Endometrium (tissue), 2 donors: Measurements from ENCODE around the gene MEGF11.
"Not testable (repeated sequence)": the region's sequence is repeated elsewhere in the genome, so short reads cannot be mapped to it uniquely, and the experiment has no call there.

ENCODE experiments used
- FAIRE-seq: peaks from 2 replicates; lab custom pipeline; 2012; peaks lifted over from hg19 to GRCh38; lab: Jason Lieb, UNC
- donor health status: control.
- donor health status: control.

Gene MEGF11

DNA sequence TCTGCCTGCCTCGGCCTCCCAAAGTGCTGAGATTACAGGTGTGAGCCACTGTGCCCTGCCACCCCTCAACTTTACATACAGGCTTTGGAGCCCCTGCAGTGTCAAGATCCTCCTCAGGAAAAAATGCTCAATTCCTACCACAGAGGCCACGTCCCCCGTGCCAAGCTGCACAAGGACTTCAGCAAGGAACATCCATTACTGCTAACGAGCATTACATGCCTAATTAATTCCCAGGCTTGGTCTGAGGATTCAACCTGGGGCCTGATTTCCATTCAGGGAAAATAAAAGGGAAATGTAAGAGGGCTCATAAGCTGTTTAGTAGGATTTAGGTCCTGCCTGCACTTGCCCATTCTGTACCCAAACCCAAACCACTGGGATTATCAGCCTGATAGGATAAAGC is 222.9 kb downstream of the MEGF11 start:
- FAIRE-seq, result no peak

DNA sequence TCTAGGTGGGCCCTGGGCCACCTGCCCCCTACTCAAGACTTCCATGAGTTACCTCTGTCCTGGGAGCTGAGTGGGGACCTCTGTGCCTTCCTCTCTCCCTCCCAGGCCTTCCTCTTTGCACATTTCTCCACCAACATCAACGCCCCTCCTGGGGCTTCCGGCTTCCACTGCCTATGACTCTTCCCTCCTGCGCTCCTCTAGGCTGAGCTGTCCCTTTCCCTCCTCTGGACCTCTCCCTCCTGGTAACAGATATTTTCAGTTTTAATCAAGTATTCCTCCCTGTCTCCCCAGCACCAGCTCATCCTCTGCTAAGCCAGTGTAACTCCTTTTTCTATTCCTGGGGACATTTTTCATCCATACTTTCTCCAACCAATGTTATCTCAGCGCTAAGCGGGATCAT is 223.9 kb downstream of the MEGF11 start:
- no peak for FAIRE-seq

DNA sequence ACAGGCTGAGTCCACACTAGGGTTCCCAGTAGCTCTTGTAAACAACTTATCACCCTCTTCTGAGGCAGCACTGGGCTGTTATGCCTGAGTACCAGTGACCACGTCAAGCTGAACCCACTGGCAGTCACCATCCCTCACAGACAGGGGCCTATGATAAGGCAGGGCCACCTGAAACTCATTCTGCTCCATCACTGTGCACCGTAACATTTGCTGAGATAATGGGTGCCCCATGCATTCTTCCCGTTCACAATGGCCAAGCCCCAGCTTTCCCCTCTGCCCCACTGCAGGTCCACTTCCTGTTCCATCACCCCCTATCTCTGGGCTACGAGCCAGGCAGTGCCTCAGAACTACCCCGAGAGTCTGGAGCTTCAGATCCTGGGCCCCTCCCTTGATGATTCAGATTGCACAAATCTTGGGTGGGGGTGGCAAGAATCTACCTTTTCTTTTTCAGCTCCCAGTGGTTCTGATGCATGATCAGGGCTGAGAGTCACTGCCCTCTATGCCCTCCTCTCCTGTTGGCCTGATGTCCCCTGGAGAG is 226.2 kb downstream of the MEGF11 start:
- FAIRE-seq, result no peak

DNA sequence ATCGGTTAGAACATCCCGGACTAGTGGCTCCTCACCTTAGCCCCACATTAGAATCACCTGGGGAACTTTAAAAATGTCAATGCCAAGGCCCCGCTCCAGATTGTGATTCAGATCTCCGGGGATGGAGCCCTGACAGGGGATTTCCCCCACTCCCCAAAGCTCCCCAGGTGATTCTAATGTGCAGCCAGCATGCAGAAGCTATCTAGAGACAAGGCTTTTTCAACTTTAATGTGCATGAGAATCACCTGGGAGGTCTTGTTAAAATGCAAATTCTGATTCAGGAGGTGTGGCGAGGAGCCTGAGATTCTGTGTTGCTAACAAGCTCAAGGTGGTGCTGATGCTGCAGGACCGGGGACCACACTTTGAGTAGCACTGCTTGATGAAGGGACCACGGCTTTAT is 227.6 kb downstream of the MEGF11 start:
- FAIRE-seq, result no peak

DNA sequence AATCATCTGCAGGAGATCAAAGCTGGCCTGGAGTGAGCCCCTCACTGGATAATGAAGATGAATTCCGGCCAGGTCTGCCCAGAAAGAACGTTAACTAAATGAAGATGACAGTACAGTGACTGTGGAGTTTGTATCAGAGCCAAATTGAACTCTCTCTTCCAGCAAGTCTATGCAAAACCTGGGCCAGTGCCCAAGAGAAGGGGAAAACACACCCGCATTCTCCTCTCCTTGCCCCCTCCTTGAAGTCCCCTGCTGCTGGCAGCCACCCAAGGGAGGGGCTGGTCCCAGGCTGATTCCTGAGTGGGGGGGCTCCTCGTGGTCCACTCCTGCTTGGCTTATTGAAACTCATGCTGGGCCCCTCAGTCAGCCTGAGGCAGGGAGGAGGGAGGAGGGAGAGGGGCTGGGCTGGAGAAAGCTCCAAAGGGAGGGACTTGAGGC is 228.5 kb downstream of the MEGF11 start:
- FAIRE-seq, result no peak

DNA sequence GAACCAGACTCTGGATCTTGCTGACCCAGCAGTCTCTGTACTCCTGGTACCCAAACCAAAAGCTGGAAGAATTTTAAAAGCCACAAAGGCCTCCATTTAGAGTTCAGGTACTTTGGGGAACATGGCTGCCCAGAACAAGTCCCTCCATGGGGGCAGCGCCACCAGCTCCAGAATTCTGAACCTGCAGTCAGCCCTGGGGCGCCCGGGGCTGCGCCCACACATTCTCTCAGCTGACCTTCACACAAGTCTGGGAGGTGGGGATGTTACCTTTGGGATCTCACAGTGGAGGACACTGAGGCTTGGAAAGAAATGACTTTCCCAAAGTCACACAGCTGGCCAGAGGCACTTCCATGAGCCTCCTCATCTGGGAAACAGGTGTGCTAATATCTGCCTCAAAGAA is 229.4 kb downstream of the MEGF11 start:
- no peak for FAIRE-seq

DNA sequence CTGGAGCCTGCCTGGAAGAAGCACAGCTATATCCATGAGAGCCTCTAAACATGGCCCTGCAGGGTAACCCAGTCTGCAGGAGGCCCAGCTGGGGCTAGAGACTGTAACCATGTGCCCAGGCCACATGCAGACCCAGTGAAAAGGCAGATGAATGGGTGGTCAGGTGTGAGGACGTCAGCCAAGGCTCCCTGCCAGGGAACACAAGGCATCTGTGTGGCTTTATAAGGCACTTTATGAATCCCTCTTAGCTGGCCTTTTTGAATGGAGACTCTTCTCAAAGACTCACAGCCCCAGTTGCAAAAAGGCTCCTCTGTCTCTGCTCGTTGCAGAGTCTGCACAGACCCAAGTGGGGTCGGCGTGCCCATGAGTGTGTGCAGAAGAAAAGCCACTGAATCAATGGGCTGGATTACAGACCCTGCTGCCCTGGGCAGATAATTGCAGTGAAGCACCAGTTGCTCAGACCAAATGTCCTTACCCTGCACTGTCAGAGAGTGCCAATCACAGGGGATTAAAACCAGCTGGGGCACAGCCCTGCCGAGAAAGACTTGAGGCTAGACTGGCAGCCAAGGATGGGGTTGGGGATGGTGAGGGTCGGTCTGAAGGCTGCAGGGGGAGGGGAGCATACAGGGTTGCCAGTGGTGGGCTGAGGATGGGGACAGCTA is 230.1 kb downstream of the MEGF11 start:
- no peak for FAIRE-seq

DNA sequence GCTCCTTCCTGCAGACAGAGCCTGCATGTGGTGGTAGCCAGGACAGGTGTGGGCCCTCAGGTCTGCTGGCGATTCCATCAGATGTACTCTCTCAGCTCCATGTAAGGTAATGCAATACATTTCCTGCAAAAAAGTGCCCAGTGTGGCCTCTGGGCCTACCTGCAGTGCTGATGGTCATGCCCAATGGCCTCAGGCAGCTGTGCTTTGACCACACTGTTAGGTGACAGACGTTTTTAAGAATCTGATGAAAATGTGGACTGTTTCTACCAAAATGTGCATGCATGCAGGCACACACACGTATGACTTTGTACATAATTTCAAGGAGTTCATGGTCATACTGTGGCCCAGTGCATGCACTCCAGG is 231.4 kb downstream of the MEGF11 start:
- no peak for FAIRE-seq

DNA sequence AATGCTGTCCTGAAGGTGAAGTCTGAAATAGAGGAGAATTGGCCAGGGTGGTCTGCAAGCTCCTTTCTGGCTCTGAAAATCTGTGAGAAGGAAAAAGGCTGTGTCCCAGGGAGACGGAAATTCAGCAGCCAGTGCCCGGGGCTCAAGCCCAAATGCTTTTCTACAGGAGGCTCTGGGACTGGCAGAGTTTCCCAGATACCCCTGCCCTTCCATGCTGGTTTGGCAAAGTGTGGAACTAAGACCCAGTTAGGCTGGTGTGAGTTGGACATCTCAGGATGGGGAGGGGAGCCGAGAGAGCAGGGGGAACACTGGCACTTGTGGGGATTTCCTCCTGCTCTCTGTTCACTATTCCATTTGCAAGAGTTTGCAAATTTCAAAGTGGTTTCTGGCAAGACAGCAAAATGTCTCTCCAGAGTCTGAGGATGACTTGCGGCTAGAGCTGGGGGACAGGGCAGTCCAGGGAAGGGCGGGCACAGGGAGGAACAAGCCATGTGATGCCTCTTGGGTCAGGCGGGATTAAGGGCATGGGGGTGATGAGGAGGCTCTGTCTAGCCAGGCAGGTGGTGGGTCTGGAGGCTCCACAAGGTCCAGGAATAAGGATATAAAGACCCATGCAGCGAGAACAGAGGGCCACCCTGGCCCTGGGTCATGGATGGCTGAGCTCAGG is 231.9 kb downstream of the MEGF11 start:
- FAIRE-seq, result no peak

DNA sequence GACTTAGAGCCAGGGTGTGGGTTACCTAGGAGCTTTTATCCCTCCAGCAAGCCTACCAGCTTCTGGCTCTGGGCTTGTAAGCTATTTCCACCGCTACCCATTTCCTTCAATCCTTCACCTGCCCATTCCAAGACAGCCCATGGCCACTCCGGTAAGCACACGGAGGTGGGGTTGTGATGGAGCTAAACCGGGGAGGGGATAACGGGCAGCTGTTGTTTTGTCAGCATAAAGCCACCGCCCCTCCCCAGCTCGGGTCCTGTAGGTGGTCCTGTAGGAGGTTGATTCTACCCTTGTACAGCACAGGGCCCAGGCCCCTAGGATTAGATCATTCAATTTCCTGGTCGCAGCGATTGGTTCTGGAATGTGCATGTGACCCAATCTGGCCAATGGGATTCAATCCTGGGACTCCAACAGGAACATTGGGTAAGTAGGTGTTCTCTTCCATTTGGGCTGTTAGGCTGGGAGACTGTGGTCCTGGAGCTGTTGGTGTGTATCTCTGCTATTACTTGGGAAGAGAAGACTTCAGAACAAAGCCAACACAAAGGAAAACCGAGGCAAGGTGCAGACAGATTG is 233.6 kb downstream of the MEGF11 start:
- FAIRE-seq, result no peak

DNA sequence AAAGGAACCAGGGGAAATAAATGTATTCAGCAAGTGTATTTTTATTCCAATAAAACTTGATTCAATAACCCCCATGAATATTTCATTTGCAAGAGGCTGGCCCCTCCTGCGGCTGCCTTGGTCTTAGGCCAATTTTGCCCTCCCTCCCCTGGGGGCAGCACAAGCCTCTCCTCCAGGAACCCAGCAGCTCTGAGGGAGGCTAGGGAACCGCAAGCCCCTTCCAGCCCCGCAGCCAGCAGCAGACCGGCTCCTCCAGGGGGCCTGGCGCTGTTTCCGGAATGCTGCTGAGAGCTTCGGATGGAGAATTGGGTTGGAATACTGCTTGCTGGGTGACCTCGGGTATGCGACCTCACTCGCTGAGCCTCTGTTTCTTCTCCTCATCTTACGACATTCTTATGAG is 234.2 kb downstream of the MEGF11 start:
- FAIRE-seq, result no peak

DNA sequence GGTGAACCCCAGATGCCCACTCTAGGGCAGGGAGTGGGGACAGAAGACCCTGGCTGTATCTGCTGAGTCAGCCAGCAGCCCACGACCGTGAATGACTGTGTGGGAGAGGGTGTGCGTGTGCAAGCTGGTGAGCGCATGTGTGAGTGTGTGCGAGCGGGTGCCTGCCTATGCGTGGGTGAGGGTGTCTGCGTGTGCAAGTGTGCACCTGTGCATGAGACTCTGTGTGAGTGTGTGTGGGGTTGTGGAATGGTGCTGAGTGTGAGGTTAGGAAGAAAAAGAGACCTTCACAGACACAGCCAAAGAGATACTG is 235.1 kb downstream of the MEGF11 start:
- FAIRE-seq, result no peak

DNA sequence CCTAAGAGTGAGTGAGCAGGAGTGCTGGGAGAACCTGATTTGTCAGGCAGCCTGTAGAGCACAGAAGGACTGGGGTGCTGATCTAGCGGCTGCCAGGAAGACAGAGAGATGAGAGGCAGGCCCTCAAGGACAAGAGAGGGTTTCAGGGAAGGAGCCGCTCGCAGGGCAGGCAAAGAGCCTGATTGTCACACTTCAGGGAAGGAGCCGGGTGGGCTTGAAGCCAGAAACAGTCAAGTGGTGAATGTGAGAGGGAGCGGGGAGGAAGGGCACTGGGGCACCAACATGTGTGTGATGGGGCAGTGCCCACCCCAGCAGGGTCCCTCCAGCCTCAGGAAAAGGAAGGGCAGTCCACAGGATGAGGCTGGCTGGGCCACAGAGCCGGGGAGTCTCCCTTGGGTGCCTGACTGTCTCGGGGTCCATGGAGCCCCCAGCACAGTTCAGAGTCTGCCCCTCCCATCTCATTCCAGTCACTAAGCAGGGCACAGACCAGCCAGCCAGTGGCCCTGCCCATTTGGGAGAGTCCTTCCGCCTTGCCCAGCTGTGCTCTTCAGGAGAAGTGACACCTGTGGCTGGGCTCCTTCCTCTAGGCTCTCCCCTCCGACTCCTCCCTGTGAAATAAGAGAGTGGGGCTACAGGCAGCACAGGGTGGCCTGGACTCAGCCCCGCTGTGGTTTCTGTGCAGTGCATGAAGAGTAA is 235.6 kb downstream of the MEGF11 start:
- FAIRE-seq, result no peak

DNA sequence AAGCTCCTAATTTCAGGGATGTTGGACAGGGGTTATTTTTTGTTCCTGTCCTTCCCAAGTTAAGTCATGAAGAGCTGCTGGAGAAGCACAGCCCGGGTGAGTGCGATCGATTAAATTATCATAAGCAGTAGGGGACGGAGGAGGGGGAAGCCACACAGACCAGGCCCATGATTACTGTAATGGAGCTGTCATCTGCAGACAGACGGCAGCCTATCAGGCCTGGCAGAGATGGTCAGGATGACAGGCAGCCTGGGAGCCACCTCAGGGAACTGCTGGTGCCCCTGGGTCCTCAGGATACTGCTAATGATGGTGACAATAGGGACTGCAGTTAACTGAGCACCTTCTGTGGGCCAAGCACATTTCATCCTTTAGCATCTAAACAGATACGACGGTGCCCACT is 236.6 kb downstream of the MEGF11 start:
- no peak for FAIRE-seq

DNA sequence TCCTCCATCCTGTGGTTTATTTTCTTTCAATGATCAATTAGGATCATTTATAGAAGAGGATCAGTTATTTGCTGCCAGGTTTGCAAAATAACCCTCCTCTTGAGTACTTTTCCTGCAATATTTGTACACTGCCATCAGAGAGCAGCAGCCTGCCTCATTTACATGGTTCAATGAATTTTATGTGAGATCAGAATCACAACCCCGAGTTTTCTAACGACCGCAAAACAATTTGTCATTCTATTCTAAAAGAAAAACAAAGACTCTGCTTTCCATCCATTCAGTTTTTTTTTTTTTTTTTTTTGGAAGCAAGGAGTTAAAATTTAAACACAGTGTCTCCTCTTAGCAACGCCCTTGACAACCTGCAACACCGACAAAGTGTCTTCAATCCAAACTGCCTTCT is 237.4 kb downstream of the MEGF11 start:
- FAIRE-seq, result no peak

DNA sequence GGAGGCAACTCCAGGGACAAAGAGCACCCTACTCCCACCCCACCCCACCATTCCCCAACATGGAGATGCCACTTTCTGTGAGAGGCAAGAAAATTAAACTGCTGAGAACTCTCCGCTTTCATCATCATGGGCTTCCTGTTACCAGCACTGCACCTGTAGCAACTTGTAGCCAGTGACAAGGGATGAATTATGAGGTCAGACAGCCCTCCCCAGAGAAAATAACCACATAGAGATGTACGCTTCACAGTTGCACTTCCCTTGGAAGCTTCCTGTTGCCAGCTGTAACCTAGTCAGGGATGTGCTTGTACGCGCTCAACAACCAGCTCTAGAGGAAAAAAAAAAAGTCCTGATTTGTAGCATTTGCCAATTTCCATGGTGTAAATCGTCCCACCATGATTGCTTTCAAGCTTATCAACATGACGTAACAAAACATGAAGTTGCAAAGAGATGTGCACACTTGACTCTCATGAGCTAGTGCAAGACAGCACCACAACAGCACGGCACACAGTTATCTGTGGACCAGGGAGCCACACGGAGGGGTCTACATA is 238.8 kb downstream of the MEGF11 start:
- no peak for FAIRE-seq

DNA sequence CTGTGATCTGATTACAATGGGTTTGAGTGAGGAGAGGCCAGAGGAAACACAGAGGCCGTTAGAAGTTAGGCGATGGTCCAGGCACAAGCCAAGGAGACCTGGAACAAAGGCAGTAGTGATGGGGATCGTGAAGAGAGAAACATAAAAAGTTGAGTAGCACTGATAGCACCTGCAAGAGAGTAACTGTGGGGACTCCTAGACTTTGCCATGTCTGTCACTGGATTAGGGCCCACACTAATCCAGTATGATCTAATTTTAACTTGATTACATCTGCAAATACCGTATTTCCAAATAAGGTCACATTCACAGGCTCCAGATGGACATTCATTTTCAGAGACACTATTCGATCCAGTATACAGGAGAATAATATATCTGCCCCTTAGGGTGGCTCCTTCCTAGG is 239.5 kb downstream of the MEGF11 start:
- FAIRE-seq, result no peak

DNA sequence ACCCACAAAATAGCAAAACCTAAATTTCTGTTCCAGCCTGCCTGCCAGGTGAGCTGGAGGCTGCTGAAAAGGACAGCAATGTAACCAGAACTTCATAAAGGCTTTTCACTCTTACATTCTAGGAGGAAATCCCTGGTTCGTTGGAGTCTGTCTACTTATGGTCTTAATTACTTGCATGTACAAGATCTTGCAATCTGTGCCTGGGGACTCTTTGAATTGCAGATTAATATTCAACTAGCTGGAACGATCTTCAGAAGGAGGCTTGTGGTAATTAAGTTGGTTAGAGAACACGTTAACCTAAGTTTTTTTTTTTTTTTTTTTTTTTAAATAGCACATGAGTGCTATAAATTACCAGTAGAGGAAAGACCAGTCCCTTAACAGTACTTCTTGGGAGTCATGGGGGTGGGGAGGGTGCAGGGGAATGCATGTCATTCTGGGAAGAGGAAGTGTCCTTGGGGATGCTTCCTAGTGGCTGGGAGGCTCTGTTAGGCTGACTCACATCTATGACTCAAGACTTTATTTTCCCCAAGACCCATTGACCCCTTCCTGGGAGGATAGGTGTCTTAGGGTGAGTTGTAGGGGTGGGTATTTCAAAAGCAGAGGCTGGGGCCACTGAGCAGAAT is 244.5 kb downstream of the MEGF11 start:
- FAIRE-seq, result peak; percentile 43

DNA sequence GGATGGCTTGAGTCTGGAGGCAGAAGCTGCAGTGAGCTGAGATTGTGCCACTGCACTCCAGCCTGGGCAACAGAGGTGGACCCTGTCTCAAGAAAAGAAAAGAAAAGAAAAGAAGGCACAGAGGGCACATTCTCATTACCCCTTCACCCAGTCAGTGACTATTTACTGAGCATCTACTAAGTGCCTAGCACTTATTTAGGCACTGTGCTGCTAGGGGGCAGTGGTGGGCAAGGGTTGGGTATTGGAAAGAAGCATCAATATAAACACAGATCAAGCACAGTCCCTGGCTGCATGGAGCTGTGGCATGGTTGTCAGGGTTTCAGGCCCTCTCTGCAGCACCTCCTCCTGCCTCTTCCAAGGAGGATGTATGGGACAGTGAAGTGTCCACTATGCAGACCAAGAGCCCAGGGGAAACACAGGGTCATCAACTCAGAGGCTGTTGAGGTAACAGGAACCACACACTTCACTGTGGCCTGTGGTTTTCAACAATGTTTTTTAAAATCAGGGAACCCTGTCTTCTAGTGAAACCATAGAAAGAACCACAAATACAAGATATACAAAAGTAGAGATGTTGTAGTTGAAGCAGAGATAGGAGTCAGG is 245.8 kb downstream of the MEGF11 start:
- FAIRE-seq, result no peak

DNA sequence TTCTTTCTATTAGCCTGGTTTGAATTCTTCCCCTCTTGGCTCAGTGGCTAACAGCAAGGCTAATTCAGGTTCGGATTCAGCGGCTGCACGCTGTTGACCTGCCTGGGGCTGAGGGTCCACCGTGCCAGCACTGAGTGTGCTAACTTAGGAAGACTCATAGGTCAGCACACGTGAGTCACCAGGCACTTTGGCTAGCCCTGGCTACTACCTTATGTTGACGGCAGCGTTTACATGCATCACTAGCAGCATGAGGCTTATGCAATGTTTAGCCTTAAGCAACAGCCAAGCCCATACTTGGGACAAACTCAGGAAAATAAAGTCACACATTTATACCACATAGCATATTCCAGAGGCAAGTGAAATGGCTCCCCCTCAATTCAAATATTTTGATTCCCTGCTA is 246.6 kb downstream of the MEGF11 start:
- FAIRE-seq, result no peak

DNA sequence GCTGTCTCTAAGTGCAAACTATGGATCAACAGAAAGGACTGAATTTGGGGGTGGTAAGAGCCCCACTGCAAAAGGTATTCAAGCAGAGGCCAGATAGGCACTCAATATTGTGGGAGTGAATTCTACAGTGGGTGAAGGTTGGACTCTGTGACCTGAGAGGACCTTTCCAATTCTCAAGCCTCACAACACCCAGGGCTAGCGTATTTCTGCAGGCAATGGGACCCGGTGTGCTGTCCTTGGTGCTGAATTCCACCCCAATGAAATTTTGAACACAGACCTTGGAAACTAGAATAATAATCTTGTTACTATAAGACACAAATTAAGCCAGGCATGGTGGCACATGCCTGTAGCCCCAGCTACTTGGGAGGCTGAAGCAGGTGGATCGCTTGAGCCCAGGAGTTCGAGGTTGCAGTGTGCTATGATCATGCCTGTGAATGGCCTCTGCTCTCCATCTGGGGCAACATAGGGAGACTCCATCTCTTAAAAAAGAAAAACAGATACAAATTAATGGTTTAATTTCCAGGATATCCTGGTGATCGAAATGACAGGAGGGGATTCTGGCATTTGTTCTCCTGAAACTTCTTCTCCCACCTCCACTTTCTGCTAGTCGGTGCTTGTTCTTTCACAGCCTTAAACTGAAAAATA is 248.8 kb downstream of the MEGF11 start:
- FAIRE-seq, result no peak

DNA sequence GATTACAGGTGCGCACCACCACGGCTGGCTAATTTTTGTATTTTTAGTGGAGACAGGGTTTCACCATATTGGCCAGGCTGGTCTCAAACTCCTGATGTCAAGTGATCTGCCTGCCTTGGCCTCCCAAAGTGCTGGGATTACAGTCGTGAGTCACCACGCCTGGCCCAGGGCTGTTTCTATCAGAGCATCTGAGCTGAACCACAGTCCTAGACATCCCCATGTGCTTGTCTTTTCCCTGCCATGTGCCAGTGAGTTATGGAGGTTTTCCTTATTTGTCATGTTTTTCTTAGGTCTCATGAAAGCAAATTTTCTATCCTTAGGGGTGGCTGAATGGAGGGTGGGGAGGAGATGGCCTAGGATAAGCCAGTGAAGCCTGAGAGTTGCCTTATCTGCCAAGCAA is 250.4 kb downstream of the MEGF11 start:
- not testable (repeated sequence) for FAIRE-seq
